GM23338 (cell line): Measurements from ENCODE around the gene CCNK. TPM values are rescaled to one million over a fixed set of nuclear protein-coding genes. Genes with fewer than 3 reads are reported as not detected.

Source experiments
- ATAC-seq: fragments of 200-7000 bp; cut with Tn5 transposase; 3 replicates; pipeline ENCODE4 v1.9.1; 2020
- DNase-seq: peaks from one replicate; pipeline ENCODE4 v3.0.0-alpha.2; 2015; ENCODE audit warnings: low spot score
- H2AFZ ChIP-seq: fragments of 200-600 bp; sonication (generic); 2 replicates; pipeline ENCODE4 v1.8.0; 2016; ENCODE audit warnings: antibody characterized with exemption, mild to moderate bottlenecking, moderate library complexity
- H3F3A ChIP-seq: fragments of 200-600 bp; sonication (generic); replicated peaks from 2 replicates; pipeline ENCODE4 v1.8.0; 2017; ENCODE audit warnings: antibody characterized with exemption, mixed run types, low read depth
- H3K27ac ChIP-seq: fragments of 200-600 bp; sonication (generic); 2 replicates; pipeline ENCODE4 v1.6.1; 2016; ENCODE audit warnings: low read depth
- H3K27me3 ChIP-seq: fragments of 200-600 bp; sonication (generic); 2 replicates; pipeline ENCODE4 v1.8.0; 2016; ENCODE audit warnings: mild to moderate bottlenecking, mixed run types, moderate library complexity; ENCODE audit not compliant: insufficient read depth
- H3K36me3 ChIP-seq: fragments of 200-600 bp; sonication (generic); 2 replicates; pipeline ENCODE4 v1.8.0; 2016; ENCODE audit warnings: mild to moderate bottlenecking; ENCODE audit not compliant: insufficient read depth
- H3K4me1 ChIP-seq: fragments of 200-600 bp; sonication (generic); 2 replicates; pipeline ENCODE4 v1.8.0; 2016; ENCODE audit warnings: mild to moderate bottlenecking, moderate library complexity; ENCODE audit not compliant: insufficient read depth
- H3K4me2 ChIP-seq: fragments of 200-600 bp; sonication (generic); 2 replicates; pipeline ENCODE4 v1.7.1; 2017; ENCODE audit warnings: mixed run types
- H3K4me3 ChIP-seq: fragments of 200-600 bp; sonication (generic); 2 replicates; pipeline ENCODE4 v1.6.1; 2016; ENCODE audit warnings: mixed run types
- H3K79me2 ChIP-seq: fragments of 200-600 bp; sonication (generic); replicated peaks from 2 replicates; pipeline ENCODE4 v1.8.0; 2017; ENCODE audit warnings: mild to moderate bottlenecking; ENCODE audit not compliant: insufficient read depth
- H3K9me2 ChIP-seq: fragments of 200-600 bp; sonication (generic); 2 replicates; pipeline ENCODE4 v1.8.0; 2017; ENCODE audit not compliant: insufficient read depth
- H4K20me1 ChIP-seq: fragments of 200-600 bp; sonication (generic); replicated peaks from 2 replicates; pipeline ENCODE4 v1.8.0; 2017; ENCODE audit warnings: mild to moderate bottlenecking; ENCODE audit not compliant: insufficient read depth
- H3K27ac Mint-ChIP-seq: 2 replicates; pipeline ENCODE4 v1.8.0; 2020; ENCODE audit warnings: inconsistent platforms, mild to moderate bottlenecking, moderate library complexity, mixed read lengths
- H3K27me3 Mint-ChIP-seq: 3 replicates; pipeline ENCODE4 v1.8.0; 2022; ENCODE audit warnings: low read depth, mild to moderate bottlenecking, moderate library complexity, mixed read lengths, inconsistent platforms; ENCODE audit not compliant: insufficient read depth, poor library complexity
- H3K36me3 Mint-ChIP-seq: 3 replicates; pipeline ENCODE4 v1.8.0; 2021; ENCODE audit warnings: low read depth, mild to moderate bottlenecking, inconsistent platforms, moderate library complexity, mixed read lengths
- H3K4me1 Mint-ChIP-seq: 3 replicates; pipeline ENCODE4 v1.8.0; 2020; ENCODE audit warnings: mild to moderate bottlenecking, inconsistent platforms, mixed read lengths
- H3K4me3 Mint-ChIP-seq: 3 replicates; pipeline ENCODE4 v1.8.0; 2021; ENCODE audit warnings: moderate library complexity, mild to moderate bottlenecking, inconsistent platforms, mixed read lengths
- H3K9me3 Mint-ChIP-seq: 3 replicates; pipeline ENCODE4 v1.8.0; 2020; ENCODE audit warnings: moderate library complexity, mild to moderate bottlenecking, inconsistent platforms, mixed read lengths
- CREB1 ChIP-seq: fragments of 250-450 bp; sonication (Bioruptor Pico); IDR thresholded peaks from 2 replicates; pipeline ENCODE4 v1.5.0; 2020; ENCODE audit warnings: low read depth, mild to moderate bottlenecking, moderate library complexity
- CTCF ChIP-seq, 2 experiments: fragments of 200-600 bp in 1 of 2; sonication (generic) in 1 of 2; conservative IDR thresholded peaks; 2 replicates each; pipeline versions ENCODE4 v1.5.1 to v1.6.1; 2016 to 2017; ENCODE audit warnings: antibody characterized with exemption in 2 of 2, low read depth in 2 of 2, mild to moderate bottlenecking in 2 of 2, moderate library complexity in 1 of 2
- ETS1 ChIP-seq: IDR thresholded peaks from 2 replicates; pipeline ENCODE4 v1.6.1; 2016; ENCODE audit warnings: antibody characterized with exemption
- EZH2 ChIP-seq: fragments of 200-600 bp; sonication (generic); IDR thresholded peaks from one replicate; pipeline ENCODE4 v1.8.0; 2017; ENCODE audit warnings: antibody characterized with exemption, mild to moderate bottlenecking, low read depth; ENCODE audit not compliant: unreplicated experiment
- EZH2phosphoT487 ChIP-seq: fragments of 200-600 bp; sonication (generic); IDR thresholded peaks from one replicate; pipeline ENCODE4 v1.8.1; 2018; ENCODE audit warnings: antibody characterized with exemption; ENCODE audit not compliant: unreplicated experiment
- JUNB ChIP-seq: IDR thresholded peaks from one replicate; pipeline ENCODE4 v1.6.1; 2016; ENCODE audit warnings: antibody characterized with exemption; ENCODE audit not compliant: unreplicated experiment
- NANOG ChIP-seq: IDR thresholded peaks from 2 replicates; pipeline ENCODE4 v1.6.1; 2016; ENCODE audit warnings: antibody characterized with exemption, borderline replicate concordance
- POLR2AphosphoS5 ChIP-seq: IDR thresholded peaks from 2 replicates; pipeline ENCODE4 v1.6.1; 2016; ENCODE audit warnings: antibody characterized with exemption, low read depth
- REST ChIP-seq: IDR thresholded peaks from one replicate; pipeline ENCODE4 v1.6.1; 2018; ENCODE audit warnings: antibody characterized with exemption; ENCODE audit not compliant: unreplicated experiment
- STAT1 ChIP-seq: IDR thresholded peaks from one replicate; pipeline ENCODE4 v1.6.1; 2016; ENCODE audit warnings: antibody characterized with exemption; ENCODE audit not compliant: unreplicated experiment
- ZNF114 ChIP-seq: fragments of 250-450 bp; sonication (Bioruptor Pico); IDR thresholded peaks from 2 replicates; pipeline ENCODE4 v1.5.0; 2020; ENCODE audit warnings: mild to moderate bottlenecking, moderate library complexity
- ZNF331 ChIP-seq: fragments of 250-450 bp; sonication (Bioruptor Pico); IDR thresholded peaks from 2 replicates; pipeline ENCODE4 v1.5.0; 2020; ENCODE audit warnings: low read depth, mild to moderate bottlenecking, moderate library complexity
- ZNF462 ChIP-seq: fragments of 250-450 bp; sonication (Bioruptor Pico); IDR thresholded peaks from 2 replicates; pipeline ENCODE4 v1.5.0; 2020; ENCODE audit warnings: mild to moderate bottlenecking, moderate library complexity
- polyA plus RNA-seq: library from polyadenylated mRNA; unstranded; fragments of >200 nt; fragmentation: Nextera tagmentation; extraction: Ambion mirVana; gene quantifications from 2 replicates; pipeline ENCODE4 v1.2.1, GENCODE V29; 2016
- total RNA-seq: library from RNA; depleted of rRNA; stranded (reverse); fragments of >200 nt; shearing (Covaris generic); gene quantifications from 2 replicates; pipeline ENCODE4 v1.2.3, GENCODE V29; 2014

The CCNK gene
- total and polyA plus RNA-seq, 2 experiments from 2014 or later = 54.0 to 60.6 TPM

- H3K27ac Mint-ChIP-seq = no peak overlapping the region
- no peak overlapping the region for H3K4me3 Mint-ChIP-seq
- DNase-seq (no peak), ATAC-seq (no peak)
- H3K9me3 Mint-ChIP-seq = no peaks in the 10 kb centered on the region
- no peak overlapping the region for H2AFZ ChIP-seq
- H3K27me3 ChIP-seq = no peaks in the 10 kb centered on the region
- peaks cover 59% of the 10 kb centered on the region for H3K79me2 ChIP-seq
- TF ChIP-seq NANOG = no peak
- no peak for TF ChIP-seq ZNF114 (CRISPR knock-in tag)
- TF ChIP-seq ZNF462 (CRISPR knock-in tag) = no peak
- no peak for TF ChIP-seq JUNB
- TF ChIP-seq POLR2AphosphoS5 = no peak
- no peak for TF ChIP-seq ETS1
- TF ChIP-seq EZH2phosphoT487 = no peak
- no peak for TF ChIP-seq STAT1
- TF ChIP-seq CTCF (conservative IDR thresholded peaks at IDR 0.05; ENCODE audit: low read depth in 2 of 2) = no peak
- no peak for TF ChIP-seq EZH2
- TF ChIP-seq REST = no peak
- TF ChIP-seq CREB1 (CRISPR knock-in tag) = no peak
- no peak for TF ChIP-seq ZNF331 (CRISPR knock-in tag)
- H4K20me1 ChIP-seq = no peaks in the 10 kb centered on the region; the same call in 1 of the 2 replicates
- H3K9me2 ChIP-seq = no peaks in the 10 kb centered on the region
- no peak overlapping the region for H3K4me2 ChIP-seq
- no peak overlapping the region for H3K4me3 ChIP-seq
- H3K4me1 Mint-ChIP-seq = peaks cover 46% of the 10 kb centered on the region
- no peaks in the 10 kb centered on the region for H3K36me3 ChIP-seq
- peaks cover 6% of the 10 kb centered on the region for H3K4me1 ChIP-seq
- no peaks in the 10 kb centered on the region for H3F3A ChIP-seq
- H3K27me3 Mint-ChIP-seq = peaks cover 19% of the 10 kb centered on the region
- no peaks in the 10 kb centered on the region for H3K36me3 Mint-ChIP-seq
- H3K27ac ChIP-seq = no peak overlapping the region
These were observed 58.3 kb downstream of the CCNK start for GRCh38 chr14:99539491-99539890.
